Measurements from ENCODE around the gene CCN6.
"Not testable (repeated sequence)": the region's sequence is repeated elsewhere in the genome, so short reads cannot be mapped to it uniquely, and the experiment has no call there.

The CCN6 gene

DNA sequence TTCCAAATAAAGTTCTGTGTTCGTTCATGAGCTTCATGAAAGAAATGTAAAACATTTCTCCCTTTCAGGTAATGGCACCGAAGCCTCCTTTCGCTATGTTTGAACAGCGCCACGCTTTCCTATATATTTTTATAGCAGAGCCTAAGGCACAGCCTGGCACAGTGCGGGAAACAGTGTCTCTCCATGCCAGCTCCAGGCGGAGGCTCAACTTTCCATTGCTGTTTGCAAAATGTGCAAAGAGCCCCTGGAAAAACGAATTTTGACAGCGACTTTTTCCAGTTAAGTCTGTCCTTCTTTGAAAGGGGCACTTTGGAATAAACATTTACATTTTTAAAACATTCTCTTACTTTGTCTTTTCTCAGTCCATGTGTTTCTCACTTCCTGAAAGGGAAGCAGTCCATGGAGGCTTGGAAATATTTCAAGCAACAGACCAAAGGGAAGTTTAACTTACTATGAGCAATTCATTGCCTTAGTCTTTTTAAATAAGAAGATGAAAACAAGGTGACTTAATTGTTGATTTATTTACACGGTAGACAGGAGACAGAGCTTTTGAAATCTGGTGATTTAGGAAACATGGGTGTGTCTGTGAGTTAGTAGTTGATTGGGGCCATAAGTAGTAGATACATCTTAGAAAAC, 769 bp downstream of the CCN6 start:
- no peak for DNase-seq

- DNase-seq = no peak
Observed at GRCh38 chr6:112058243-112059032, 4.5 kb downstream of the CCN6 start.

DNA sequence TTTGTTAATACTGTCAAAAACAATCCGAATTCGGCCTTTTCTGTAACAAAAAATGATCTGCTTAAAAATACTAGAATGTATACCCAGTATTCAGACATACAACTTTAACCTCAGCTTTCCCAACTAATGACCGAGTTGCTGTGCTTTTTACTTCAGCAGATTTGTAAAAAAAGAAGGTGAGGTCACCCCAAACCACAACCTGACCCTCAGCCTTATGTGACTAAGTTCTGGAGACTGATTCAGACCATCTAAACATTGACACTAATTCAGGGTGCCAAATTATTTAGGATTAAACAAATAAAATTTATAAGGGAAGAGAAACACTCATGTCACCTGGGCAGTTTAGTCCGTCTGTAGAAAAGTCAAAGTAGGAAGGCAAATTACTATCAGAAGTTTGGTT, 7.7 kb downstream of the CCN6 start:
- no peak for DNase-seq

DNA sequence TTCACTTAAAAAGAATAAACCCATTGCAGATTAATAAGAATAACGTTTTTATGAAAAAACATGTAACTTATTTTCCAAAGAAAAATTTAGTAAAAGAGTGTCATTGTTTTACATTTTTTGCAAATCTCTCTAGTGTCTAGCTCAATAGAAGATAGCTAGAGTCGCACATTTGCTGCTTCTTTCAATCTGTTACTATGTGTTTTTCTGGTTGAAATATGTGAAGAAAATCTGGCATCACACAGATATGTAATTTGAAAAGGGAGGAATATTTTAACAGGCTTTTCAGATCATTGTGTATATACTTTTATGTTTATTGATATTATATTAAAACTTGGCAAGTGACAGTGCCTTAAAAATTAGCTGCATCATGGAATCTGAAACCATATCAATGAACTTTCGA, 9.1 kb downstream of the CCN6 start:
- DNase-seq = no peak

GRCh38 chr6:112065426-112065986, 11.6 kb downstream of the CCN6 start:
- DNase-seq = no peak

- DNase-seq = no peak
Observed at GRCh38 chr6:112066606-112067005, 12.7 kb downstream of the CCN6 start.

DNA sequence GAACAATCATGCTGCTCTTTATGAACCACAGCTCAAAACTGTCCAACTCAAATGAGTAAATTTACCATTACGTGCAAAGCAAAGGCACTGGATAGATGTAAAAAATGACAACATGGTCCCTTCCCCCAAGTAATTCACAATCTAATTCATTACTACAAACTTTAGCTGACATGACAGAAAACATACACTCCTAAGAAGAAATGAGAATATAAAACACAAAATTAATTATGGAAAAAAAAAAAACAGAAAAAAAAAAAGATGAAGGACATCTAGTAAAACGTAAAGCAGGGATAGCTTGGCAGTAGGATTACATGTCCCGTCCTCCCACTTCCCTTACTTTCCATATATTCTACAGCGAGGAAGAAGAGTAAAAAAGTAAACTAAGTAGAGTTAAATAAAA, 27.7 kb downstream of the CCN6 start:
- no peak for DNase-seq

DNA sequence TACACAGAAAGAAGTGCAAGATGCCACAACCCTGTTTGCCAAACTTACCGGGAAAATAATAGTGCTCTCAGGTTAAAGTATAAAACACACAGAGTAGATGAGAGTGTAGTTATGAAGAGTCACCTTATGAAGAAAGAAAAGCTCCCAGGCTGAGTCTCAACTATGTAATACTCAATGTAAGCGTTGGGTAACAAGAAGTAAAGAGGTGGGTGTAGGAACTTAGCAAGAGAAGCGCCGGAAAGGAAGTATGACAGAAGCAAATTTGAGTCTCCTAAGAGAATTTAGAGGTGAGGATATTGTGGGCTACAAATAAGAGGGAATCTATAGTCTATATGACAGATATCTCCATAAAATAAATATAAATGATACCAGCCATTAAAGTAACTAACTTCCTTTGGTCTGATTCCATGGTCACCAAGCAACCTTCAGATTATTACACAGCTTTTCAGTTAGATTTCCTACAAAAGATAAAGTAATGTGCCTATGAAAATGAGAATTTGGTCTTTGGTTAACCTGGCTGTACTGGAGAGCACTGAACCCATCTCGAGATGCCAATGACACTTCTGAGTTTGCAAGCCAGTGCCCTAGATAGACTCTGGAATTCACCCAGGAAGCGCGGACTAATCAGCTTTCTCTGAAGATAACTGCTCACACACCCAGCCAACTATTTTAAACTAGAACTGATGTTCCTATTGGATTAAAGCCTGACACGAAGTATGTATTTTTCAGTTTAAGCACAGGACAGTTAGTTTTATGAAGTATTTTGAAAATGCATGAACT, 31.6 kb downstream of the CCN6 start:
- DNase-seq = no peak

DNA sequence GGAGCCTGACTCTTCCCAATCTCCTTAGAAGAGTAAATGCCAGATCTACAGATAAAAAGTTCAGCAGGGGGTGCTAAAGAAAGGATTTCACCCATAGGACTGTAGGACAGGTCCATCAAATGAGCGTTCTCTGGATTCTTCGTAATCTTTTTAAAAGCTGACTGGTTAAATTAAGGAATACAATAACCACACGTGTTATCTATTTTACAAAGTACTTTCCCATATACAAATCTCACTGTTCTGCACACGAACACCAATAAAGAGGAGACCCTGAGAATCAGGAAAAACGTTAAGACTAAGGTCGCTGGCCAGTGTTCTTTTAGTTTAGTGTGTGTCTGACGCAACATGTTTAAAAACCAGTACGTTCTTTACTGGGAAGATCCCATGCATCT, 32.8 kb downstream of the CCN6 start:
- DNase-seq = no peak

GRCh38 chr6:112087136-112087911, 33.4 kb downstream of the CCN6 start, which contains the start of the genes FAM229B and TUBE1:
FAM229B (plus strand) TSS chr6:112087591; CDS start chr6:112099284, 11,693 bp downstream.
TUBE1 (minus strand) TSS chr6:112087482; CDS start chr6:112087434, 48 bp downstream.
- peak; percentile 99 for DNase-seq

- no peak for DNase-seq
Observed at GRCh38 chr6:112087916-112088315, 34.0 kb downstream of the CCN6 start.

- no peak for DNase-seq
Observed at GRCh38 chr6:112096901-112097300, 43.0 kb downstream of the CCN6 start.

- no peak for DNase-seq
Observed at GRCh38 chr6:112100561-112100960, 46.7 kb downstream of the CCN6 start.

GRCh38 chr6:112106026-112106425, 52.1 kb downstream of the CCN6 start:
- DNase-seq = not testable (repeated sequence)

- DNase-seq = no peak
Observed at GRCh38 chr6:112106562-112106961, 52.7 kb downstream of the CCN6 start.

GRCh38 chr6:112109262-112109661, 55.4 kb downstream of the CCN6 start:
- DNase-seq = no peak

- no peak for DNase-seq
Observed at GRCh38 chr6:112113431-112113830, 59.5 kb downstream of the CCN6 start.

DNA sequence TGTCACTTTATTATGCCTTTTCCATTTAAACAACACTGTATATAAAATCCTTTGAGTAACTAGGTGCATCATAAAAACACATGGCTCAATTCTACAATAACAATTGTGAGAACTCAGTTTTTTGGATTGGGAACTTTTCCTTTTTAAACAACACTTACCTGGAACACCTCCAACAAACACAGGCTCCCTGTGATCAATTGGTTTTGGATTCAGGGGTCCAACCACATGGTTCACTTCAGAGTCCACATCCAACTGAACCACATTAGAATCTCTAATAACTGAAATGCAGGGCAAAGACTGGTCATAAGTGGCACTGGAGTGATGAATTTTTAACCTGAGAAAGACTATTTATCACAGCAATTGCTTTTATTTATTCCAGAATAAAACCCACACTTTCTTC, 60.0 kb downstream of the CCN6 start:
- no peak for DNase-seq

DNA sequence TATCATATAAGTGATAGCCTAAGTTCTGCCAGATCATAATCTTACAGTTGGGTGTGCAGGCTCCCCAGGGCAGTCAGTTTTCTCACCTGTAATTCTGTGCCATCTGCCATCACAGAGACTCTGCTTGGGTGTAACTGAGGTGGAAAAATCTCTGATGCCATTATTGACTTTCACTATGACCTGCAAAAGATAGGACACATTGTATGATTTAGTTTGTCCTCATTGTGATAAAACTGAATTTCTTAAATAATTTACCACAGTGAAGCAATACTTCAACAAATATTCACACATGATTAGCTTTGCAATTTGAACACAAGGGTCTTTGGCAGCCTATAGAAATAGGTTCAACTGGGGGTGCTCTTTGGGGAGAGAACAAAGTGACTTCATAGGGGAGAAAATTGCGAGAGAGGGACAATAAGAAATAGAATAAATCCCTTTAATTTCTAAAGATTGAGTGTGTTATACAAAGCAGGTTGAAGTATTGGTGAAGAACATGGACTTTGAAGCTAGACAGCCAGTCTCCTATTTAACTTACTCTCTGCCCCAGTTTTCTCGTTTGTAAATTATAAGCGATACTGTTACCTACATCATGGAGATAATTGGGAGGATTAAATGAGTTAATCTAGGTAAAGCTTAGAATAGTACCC, 60.8 kb downstream of the CCN6 start:
- no peak for DNase-seq

- DNase-seq = no peak
Observed at GRCh38 chr6:112116221-112116620, 62.3 kb downstream of the CCN6 start.

DNA sequence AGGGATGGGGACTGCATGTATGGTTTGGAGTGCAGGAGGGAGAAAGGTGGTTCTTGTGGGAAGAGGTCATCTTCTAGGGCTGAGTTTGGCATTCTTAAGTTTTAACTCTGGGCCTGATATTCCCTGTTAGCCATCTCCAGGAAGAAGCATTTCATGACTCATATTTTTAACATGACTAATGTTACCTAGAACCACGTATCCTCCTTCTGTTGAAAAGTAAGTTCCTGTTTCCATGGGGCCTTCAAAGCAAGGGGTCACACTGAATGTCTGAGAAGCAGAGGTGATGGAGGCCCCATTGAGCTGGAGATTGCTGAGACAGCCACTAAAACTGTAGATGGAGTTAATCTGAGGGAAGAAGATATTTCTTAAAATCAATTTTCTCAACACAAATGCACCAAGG, 63.6 kb downstream of the CCN6 start:
- no peak for DNase-seq

- DNase-seq = no peak
Observed at GRCh38 chr6:112118034-112118433, 64.1 kb downstream of the CCN6 start.

Data from NCI-H2029 (cell line).